ENCODE data around the gene SPR. TPM values are rescaled to one million over a fixed set of nuclear protein-coding genes. Genes with fewer than 3 reads are reported as not detected.

The SPR gene
- total and polyA plus RNA-seq, 2 donors from 2014 or later: 29.9 to 102 TPM

DNA sequence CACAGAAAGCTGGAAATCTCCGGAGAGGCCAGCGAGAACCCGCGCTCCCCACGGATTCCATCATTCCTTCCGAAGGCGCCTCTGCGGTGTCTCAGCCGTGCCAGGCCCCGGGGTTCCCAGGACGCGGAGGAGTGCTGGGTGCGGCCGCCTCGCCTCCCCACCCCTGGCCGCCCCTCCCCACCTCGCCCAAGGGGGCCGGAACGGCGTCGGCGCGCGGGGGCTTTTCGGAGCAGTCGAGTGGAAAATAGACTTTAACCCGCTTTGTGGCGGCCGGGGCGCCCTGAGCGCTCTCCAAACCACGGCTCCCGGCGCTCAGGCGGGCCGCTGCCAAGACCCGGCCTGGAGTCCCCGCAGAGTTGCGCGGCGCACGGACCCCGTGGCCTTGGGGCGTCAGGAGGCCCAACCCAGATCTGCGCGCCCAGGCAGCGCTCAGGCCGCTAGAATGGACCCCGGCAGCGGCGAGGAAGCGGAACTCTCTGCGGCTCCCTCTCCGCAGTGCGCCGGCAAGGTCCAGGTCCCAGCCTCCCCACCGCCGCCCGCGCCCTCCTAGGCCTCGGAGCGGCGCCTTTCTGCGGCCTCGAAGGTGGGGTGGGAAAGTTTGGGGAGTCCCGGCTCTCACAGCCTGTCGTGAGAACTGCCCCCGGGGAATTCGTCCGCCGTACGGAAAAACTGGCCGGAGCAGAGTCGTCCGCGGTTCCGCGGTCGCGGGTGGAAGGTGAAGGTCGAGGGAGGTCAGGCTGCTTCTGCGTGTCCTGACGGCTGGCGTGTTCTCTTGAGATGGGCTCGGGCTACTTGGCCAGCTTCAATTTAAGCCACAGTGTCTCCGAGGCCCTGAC is 28.9 kb downstream of the SPR start:
- Histone ChIP-seq H3K27ac (ENCODE audit: low read depth in 2 of 2, low read length in 2 of 2) (peak overlapping the region; percentile 93 to 94), H3K4me3 (ENCODE audit: low read length in 3 of 3) (peak overlapping the region; percentile 6 to 80 (median 61)), H3K9me3 (ENCODE audit: control insufficient read depth in 2 of 3, insufficient read depth in 1 of 3, low read length in 3 of 3) (no peaks in the 10 kb centered on the region), H3K4me1 (ENCODE audit: control insufficient read depth in 2 of 3, insufficient read depth in 2 of 3, low read depth in 1 of 3, low read length in 3 of 3) (peaks cover 0 to 16% (median 14%) of the 10 kb centered on the region in 3 donors), H3K27me3 (ENCODE audit: control insufficient read depth, insufficient read depth, low read length) (peaks cover 54% of the 10 kb centered on the region), H3K9ac (ENCODE audit: low read length in 3 of 3) (peak overlapping the region in 2 of 3 donors; percentile 46 to 53), H3K36me3 (ENCODE audit: control insufficient read depth in 2 of 3, insufficient read depth in 3 of 3, low read length in 3 of 3) (peaks cover 0 to 10% (median 0%) of the 10 kb centered on the region in 3 donors)
- TF ChIP-seq, protein P1, sequence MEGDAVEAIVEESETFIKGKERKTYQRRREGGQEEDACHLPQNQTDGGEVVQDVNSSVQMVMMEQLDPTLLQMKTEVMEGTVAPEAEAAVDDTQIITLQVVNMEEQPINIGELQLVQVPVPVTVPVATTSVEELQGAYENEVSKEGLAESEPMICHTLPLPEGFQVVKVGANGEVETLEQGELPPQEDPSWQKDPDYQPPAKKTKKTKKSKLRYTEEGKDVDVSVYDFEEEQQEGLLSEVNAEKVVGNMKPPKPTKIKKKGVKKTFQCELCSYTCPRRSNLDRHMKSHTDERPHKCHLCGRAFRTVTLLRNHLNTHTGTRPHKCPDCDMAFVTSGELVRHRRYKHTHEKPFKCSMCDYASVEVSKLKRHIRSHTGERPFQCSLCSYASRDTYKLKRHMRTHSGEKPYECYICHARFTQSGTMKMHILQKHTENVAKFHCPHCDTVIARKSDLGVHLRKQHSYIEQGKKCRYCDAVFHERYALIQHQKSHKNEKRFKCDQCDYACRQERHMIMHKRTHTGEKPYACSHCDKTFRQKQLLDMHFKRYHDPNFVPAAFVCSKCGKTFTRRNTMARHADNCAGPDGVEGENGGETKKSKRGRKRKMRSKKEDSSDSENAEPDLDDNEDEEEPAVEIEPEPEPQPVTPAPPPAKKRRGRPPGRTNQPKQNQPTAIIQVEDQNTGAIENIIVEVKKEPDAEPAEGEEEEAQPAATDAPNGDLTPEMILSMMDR (IDR thresholded peaks at IDR 0.05; ENCODE audit: borderline replicate concordance, extremely low read depth, insufficient read depth): peak; percentile 2
- FAIRE-seq (no peak), DNase-seq (peak; percentile 78 to 85 (median 83))
- intact Hi-C loops (cut with DNase I): no loop called here

DNA sequence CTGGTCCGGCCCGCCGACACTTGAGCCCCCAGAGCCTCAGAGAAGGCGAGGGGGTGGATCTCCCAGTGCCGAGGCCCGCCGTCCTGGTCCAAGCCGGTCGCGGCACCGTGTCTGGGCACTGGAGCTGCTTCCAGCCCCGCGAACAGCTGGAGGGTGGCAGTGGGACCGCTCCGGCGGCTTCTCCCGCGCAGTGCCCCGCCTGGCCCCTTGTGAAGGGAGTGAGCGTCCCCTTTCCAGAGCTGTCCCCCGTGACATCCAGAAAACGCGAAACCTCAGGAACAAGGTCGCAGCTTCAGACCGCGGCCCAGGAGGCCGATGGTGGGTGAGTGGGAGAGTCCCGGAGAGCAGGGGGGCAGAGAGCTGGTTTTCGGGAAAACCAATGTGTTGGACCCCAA is 29.5 kb downstream of the SPR start:
- intact Hi-C loops (cut with DNase I): no loop called here
- TF ChIP-seq, protein P1 (IDR thresholded peaks at IDR 0.05; ENCODE audit: borderline replicate concordance, extremely low read depth, insufficient read depth): no peak
- Histone ChIP-seq H3K4me1 (ENCODE audit: control insufficient read depth in 2 of 3, insufficient read depth in 2 of 3, low read depth in 1 of 3, low read length in 3 of 3) (peaks cover 0 to 15% (median 14%) of the 10 kb centered on the region in 3 donors), H3K9me3 (ENCODE audit: control insufficient read depth in 2 of 3, insufficient read depth in 1 of 3, low read length in 3 of 3) (no peaks in the 10 kb centered on the region), H3K27me3 (ENCODE audit: control insufficient read depth, insufficient read depth, low read length) (peaks cover 59% of the 10 kb centered on the region), H3K4me3 (ENCODE audit: low read length in 3 of 3) (peak overlapping the region; percentile 33 to 80 (median 61)), H3K27ac (ENCODE audit: low read depth in 2 of 2, low read length in 2 of 2) (peak overlapping the region; percentile 93 to 94), H3K9ac (ENCODE audit: low read length in 3 of 3) (peak overlapping the region in 2 of 3 donors; percentile 46 to 53), H3K36me3 (ENCODE audit: control insufficient read depth in 2 of 3, insufficient read depth in 3 of 3, low read length in 3 of 3) (peaks cover 0 to 16% (median 0%) of the 10 kb centered on the region in 3 donors)
- FAIRE-seq (no peak), DNase-seq (peak in 1 of 5 donors; percentile 48)

DNA sequence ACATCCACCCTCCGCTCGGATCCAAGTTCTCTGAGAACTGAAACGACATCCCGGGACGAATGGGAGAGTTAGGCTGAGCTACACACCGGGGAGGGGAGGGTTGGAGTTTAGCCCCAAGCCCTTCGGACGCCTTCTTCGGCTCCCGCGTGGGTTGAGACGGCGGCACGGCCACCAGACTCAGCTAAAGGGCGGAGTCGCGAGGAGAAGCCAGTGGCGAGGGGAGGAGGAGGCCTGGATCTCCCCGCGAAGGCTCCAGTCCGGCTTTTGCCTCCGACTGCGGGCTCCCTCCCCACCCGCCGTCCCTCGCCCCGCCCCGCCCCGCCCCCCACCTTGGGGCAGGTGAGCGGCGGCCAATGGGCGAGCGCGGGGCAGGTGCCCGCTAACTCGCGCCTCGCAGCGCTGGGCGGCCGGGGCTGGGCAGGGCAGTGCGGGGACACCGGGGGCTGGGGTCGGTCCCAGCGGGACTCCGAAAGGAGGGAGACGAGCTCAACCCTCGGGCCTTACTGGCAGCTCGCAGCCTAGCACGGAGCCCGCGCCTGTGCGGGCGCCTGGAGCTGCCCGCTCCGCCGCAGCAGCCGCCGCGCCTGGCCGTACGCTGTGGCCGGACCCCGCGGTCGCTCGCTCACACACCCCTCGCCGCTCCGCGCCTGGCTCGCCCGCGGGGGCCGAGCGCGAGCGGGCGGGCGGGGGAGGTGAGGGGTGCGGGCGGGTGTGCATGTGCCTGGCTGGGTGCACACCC is 30.1 kb downstream of the SPR start, which contains the start of gene EMX1:
TSS of gene EMX1 (plus strand) at position 382 of the 739 bp plus-strand sequence. CDS start at position 716, 334 bp downstream.
- H3K9me3 ChIP-seq (ENCODE audit: control insufficient read depth in 2 of 3, insufficient read depth in 1 of 3, low read length in 3 of 3): no peaks in the 10 kb centered on the region
- intact Hi-C loops (cut with DNase I): no loop called here
- peaks cover 0 to 19% (median 0%) of the 10 kb centered on the region in 3 donors for H3K36me3 ChIP-seq (ENCODE audit: control insufficient read depth in 2 of 3, insufficient read depth in 3 of 3, low read length in 3 of 3)
- DNase-seq (peak; percentile 84 to 91 (median 87)), FAIRE-seq (no peak)
- peaks cover 0 to 15% (median 14%) of the 10 kb centered on the region in 3 donors for H3K4me1 ChIP-seq (ENCODE audit: control insufficient read depth in 2 of 3, insufficient read depth in 2 of 3, low read depth in 1 of 3, low read length in 3 of 3)
- peak within 1 kb of the TSS; percentile 44 to 80 (median 66) for H3K4me3 ChIP-seq (ENCODE audit: low read length in 3 of 3)
- H3K27me3 ChIP-seq (ENCODE audit: control insufficient read depth, insufficient read depth, low read length): peaks cover 62% of the 10 kb centered on the region
- TF ChIP-seq, protein P1 (IDR thresholded peaks at IDR 0.05; ENCODE audit: borderline replicate concordance, extremely low read depth, insufficient read depth): no peak
- peak within 1 kb of the TSS in 2 of 3 donors; percentile 53 to 65 for H3K9ac ChIP-seq (ENCODE audit: low read length in 3 of 3)
- H3K27ac ChIP-seq (ENCODE audit: low read depth in 2 of 2, low read length in 2 of 2): peak within 1 kb of the TSS; percentile 93 to 94
